Vagina (tissue), 2 donors: Measurements from ENCODE around the gene PMM1. TPM values are rescaled to one million over a fixed set of nuclear protein-coding genes. Genes with fewer than 3 reads are reported as not detected.

ENCODE experiments used
- DNase-seq, 2 donors: peaks; one replicate each; pipeline ENCODE4 v3.0.0-alpha.2; 2017; ENCODE audit errors: extremely low spot score in 2 of 2
- H3K27ac ChIP-seq: fragments of 200-600 bp; sonication (generic); one replicate; pipeline ENCODE4 v1.5.1; 2019
- H3K27me3 ChIP-seq: fragments of 200-600 bp; sonication (generic); one replicate; pipeline ENCODE4 v1.5.1; 2019
- H3K36me3 ChIP-seq, 2 donors: fragments of 200-600 bp; sonication (generic); one replicate each; pipeline ENCODE4 v1.5.1; 2017 to 2019
- H3K4me1 ChIP-seq: fragments of 200-600 bp; sonication (generic); one replicate; pipeline ENCODE4 v1.5.1; 2019
- H3K4me3 ChIP-seq, 2 donors: fragments of 200-600 bp; sonication (generic); 1 replicate in 1 of 2; 2 replicates in 1 of 2; pipeline ENCODE4 v1.5.1; 2016 to 2019
- H3K9me3 ChIP-seq: fragments of 200-600 bp; sonication (generic); one replicate; pipeline ENCODE4 v1.5.1; 2019
- POLR2A ChIP-seq, 2 donors: fragments of 450-650 bp; IDR thresholded peaks; one replicate each; pipeline ENCODE4 v1.6.1; 2017; ENCODE audit warnings: antibody characterized with exemption in 2 of 2, mild to moderate bottlenecking in 2 of 2, moderate library complexity in 2 of 2
- POLR2AphosphoS5 ChIP-seq, 2 donors: sonication (generic); formaldehyde crosslinking; IDR thresholded peaks; one replicate each; pipeline ENCODE4 v1.9.0; 2017; ENCODE audit warnings: antibody characterized with exemption in 2 of 2, mild to moderate bottlenecking in 2 of 2, low read depth in 1 of 2; ENCODE audit not compliant: insufficient read depth in 1 of 2
- intact Hi-C: fragments of 100-400 bp; cut with DNase I; formaldehyde crosslinking; loops from one replicate; pipeline ENCODE4 v1.15.1; 2023
- total RNA-seq: library from RNA; depleted of rRNA; stranded (reverse); fragments of >200 nt; gene quantifications from one replicate; pipeline ENCODE4 v1.2.3, GENCODE V29; 2016
- TF ChIP-seq, protein P1 (sequence below), 3 experiments: fragments of 450-650 bp in 2 of 3; fragments of 200-600 bp in 1 of 3; sonication (generic) in 1 of 3; IDR thresholded peaks; one replicate each; pipeline ENCODE4 v1.5.1; 2017 to 2019; ENCODE audit warnings: antibody characterized with exemption in 3 of 3, mild to moderate bottlenecking in 2 of 3, moderate library complexity in 2 of 3

The PMM1 gene
- total RNA-seq, 1 donor from 2014 or later = 40.8 TPM

DNA sequence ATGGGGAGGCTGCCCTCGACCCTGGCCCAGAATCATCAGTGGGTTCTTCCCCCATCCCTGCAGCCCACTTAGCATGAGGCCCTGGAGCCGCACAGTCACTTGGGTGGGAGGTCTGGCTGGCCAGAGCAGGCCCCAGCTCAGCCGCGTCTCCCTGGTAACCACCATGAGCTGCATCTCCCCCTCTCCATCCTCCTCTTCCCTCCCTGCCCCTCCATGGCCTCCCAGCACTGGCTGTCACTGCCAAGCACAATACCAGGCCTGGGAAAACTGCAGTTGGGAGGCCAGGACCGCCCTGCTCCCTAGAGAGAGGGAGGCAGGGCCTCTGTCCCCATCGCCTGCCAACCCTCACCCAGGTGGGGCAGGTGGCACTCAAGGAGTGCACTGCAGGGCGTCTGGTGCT is 20.8 kb downstream of the PMM1 start:
- Histone ChIP-seq H3K36me3 (no peaks in the 10 kb centered on the region), H3K27ac (peak overlapping the region; percentile 94), H3K27me3 (no peaks in the 10 kb centered on the region), H3K4me1 (peaks cover 33% of the 10 kb centered on the region), H3K4me3 (no peak overlapping the region), H3K9me3 (no peaks in the 10 kb centered on the region)
- TF ChIP-seq POLR2A (IDR thresholded peaks at IDR 0.05) = no peak
- TF ChIP-seq, protein P1, sequence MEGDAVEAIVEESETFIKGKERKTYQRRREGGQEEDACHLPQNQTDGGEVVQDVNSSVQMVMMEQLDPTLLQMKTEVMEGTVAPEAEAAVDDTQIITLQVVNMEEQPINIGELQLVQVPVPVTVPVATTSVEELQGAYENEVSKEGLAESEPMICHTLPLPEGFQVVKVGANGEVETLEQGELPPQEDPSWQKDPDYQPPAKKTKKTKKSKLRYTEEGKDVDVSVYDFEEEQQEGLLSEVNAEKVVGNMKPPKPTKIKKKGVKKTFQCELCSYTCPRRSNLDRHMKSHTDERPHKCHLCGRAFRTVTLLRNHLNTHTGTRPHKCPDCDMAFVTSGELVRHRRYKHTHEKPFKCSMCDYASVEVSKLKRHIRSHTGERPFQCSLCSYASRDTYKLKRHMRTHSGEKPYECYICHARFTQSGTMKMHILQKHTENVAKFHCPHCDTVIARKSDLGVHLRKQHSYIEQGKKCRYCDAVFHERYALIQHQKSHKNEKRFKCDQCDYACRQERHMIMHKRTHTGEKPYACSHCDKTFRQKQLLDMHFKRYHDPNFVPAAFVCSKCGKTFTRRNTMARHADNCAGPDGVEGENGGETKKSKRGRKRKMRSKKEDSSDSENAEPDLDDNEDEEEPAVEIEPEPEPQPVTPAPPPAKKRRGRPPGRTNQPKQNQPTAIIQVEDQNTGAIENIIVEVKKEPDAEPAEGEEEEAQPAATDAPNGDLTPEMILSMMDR (IDR thresholded peaks at IDR 0.05) = no peak
- TF ChIP-seq POLR2AphosphoS5 (IDR thresholded peaks at IDR 0.05; ENCODE audit: insufficient read depth in 1 of 2, low read depth in 1 of 2) = no peak
- intact Hi-C loops = no loop called here
- no peak for DNase-seq

DNA sequence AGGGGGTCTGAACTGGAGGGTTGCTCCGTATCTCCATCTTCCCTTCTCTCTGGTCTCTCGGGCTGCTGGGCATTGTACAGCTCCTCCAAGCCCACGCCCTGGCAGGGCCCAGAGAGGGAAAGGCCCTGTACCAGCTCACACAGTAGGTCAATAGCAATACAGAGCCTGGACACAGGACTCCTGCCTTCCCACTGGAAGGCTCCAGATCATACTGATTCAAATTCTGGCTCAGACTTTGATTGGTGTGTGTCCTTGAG is 22.2 kb downstream of the PMM1 start:
- Histone ChIP-seq H3K4me3 (no peak overlapping the region), H3K4me1 (peaks cover 33% of the 10 kb centered on the region), H3K27me3 (no peaks in the 10 kb centered on the region), H3K36me3 (no peaks in the 10 kb centered on the region), H3K27ac (peak overlapping the region; percentile 94), H3K9me3 (no peaks in the 10 kb centered on the region)
- TF ChIP-seq POLR2A (IDR thresholded peaks at IDR 0.05) (no peak), POLR2AphosphoS5 (IDR thresholded peaks at IDR 0.05; ENCODE audit: insufficient read depth in 1 of 2, low read depth in 1 of 2) (no peak)
- TF ChIP-seq, protein P1 (IDR thresholded peaks at IDR 0.05) = no peak
- no peak for DNase-seq
- intact Hi-C loops = no loop called here

DNA sequence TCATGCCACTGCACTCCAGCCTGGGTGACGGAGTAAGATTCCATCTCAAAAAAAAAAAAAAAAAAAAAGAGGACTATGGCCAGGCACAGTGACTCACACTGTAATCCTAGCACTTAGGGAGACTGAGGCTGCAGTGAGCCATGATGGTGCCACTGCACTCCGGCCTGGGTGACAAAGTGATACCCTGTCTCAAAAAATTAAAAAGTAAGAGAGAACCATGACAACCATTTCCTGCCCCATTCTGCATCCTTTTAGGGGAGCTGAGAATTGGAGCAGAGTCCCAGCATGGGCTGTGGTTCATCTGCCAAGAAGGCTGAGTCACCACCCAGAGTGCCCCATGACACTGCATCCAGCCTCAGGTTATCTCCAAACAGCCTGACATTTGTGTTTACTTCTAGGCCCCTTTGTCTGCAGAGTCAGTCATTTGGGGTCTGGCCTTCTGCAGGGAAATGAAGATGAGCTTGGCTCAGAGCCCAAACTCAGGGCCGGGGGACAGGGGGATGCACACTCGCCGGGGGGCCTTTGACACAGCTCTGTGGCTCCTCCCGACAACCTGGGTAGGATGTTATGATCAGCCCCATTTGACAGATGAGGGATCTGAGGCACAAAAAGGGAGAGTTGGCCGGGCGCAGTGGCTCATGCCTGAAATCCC is 24.1 kb downstream of the PMM1 start:
- Histone ChIP-seq H3K36me3 (no peaks in the 10 kb centered on the region), H3K27ac (peak overlapping the region; percentile 94), H3K4me3 (no peak overlapping the region), H3K9me3 (no peaks in the 10 kb centered on the region), H3K4me1 (peaks cover 34% of the 10 kb centered on the region), H3K27me3 (no peaks in the 10 kb centered on the region)
- peak in 1 of 2 donors; percentile 63 for TF ChIP-seq POLR2AphosphoS5 (IDR thresholded peaks at IDR 0.05; ENCODE audit: insufficient read depth in 1 of 2, low read depth in 1 of 2)
- TF ChIP-seq POLR2A (IDR thresholded peaks at IDR 0.05) = no peak
- intact Hi-C loops = no loop called here
- no peak for DNase-seq

DNA sequence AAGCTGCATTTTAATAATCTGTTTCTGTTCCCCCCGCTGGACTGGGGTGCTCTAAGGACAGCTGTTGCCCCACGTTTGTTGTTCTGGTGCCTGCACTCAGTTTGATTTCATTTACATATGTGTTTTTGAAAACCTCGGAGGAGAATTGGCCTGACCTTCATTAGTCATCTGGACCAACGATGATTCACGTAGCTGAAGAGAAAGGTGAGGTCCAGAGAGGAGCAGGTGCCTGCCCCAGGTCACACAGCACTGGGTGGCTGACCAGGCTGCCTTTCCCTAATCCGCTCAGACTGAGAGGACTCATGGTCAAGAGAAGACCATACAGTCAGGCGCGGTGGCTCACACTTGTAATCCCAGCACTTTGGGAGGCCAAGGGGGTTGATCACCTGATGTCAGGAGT is 25.1 kb downstream of the PMM1 start:
- no peak for DNase-seq
- H3K9me3 ChIP-seq = no peaks in the 10 kb centered on the region
- H3K4me1 ChIP-seq = peaks cover 43% of the 10 kb centered on the region
- peak overlapping the region; percentile 94 for H3K27ac ChIP-seq
- H3K4me3 ChIP-seq = no peak overlapping the region
- no peaks in the 10 kb centered on the region for H3K27me3 ChIP-seq
- intact Hi-C loops = no loop called here
- TF ChIP-seq, protein P1 (IDR thresholded peaks at IDR 0.05) = no peak
- TF ChIP-seq POLR2AphosphoS5 (IDR thresholded peaks at IDR 0.05; ENCODE audit: insufficient read depth in 1 of 2, low read depth in 1 of 2) = no peak
- TF ChIP-seq POLR2A (IDR thresholded peaks at IDR 0.05) = no peak
- no peaks in the 10 kb centered on the region for H3K36me3 ChIP-seq

DNA sequence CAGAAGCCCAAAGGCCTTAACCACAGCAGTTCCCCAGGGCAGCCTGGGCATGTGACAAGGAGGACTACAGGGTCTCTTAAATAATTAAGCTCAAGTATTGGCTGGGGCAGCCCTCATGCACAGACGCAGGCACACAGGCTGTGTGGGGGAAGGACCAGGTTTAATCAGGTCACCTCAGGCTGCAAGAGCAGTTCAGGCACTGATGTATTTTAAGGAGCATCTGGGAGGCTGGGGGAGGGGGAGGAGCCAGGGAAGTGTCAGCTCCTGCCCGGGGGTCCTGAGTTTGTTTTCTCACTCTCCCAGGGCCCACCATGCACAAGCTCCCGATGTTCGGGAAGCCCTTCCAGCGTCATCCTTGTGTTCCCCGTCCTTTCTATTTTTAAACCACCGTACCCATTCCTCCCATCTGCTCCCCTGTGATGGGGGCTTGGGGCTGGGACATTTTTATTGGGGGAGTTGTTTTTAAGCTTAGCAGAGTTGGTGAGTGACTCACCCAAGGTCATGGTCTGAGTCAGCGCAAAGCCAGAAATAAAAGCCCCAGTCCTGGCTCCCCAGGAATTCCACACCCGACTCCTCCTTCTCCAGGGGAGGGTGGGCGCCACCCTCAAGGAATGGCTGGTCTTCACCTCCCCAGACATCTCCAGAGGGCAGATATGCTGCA is 26.5 kb downstream of the PMM1 start:
- intact Hi-C loops = no loop called here
- Histone ChIP-seq H3K27ac (peak overlapping the region; percentile 94), H3K27me3 (no peaks in the 10 kb centered on the region), H3K4me3 (peak overlapping the region; percentile 54 to 64), H3K36me3 (no peaks in the 10 kb centered on the region), H3K4me1 (peaks cover 44% of the 10 kb centered on the region), H3K9me3 (no peaks in the 10 kb centered on the region)
- peak; percentile 79 to 88 for TF ChIP-seq POLR2AphosphoS5 (IDR thresholded peaks at IDR 0.05; ENCODE audit: insufficient read depth in 1 of 2, low read depth in 1 of 2)
- TF ChIP-seq, protein P1 (IDR thresholded peaks at IDR 0.05) = no peak
- peak; percentile 21 to 22 for TF ChIP-seq POLR2A (IDR thresholded peaks at IDR 0.05)
- no peak for DNase-seq
